CD8-positive, alpha-beta memory T cell (primary cell): ENCODE data around the gene SORBS2. TPM values are rescaled to one million over a fixed set of nuclear protein-coding genes. Genes with fewer than 3 reads are reported as not detected.

Experiments
- CTCF ChIA-PET: fragments of 350-600 bp; sonication (Branson Sonifier 250); formaldehyde crosslinking; loops from one replicate; lab custom pipeline; 2021; ENCODE audit warnings: antibody characterized with exemption; lab: Charles Lee
- POLR2A ChIA-PET: fragments of 350-600 bp; sonication (Branson Sonifier 250); formaldehyde crosslinking; loops from one replicate; lab custom pipeline; 2021; ENCODE audit warnings: antibody characterized with exemption; lab: Charles Lee
- DNase-seq, 5 donors: peaks; one replicate each; pipeline versions ENCODE4 v3.0.0 to v3.0.0-alpha.2; 2020 to 2022; ENCODE audit warnings: mixed read lengths in 1 of 5
- H3K27ac ChIP-seq: one replicate; pipeline ENCODE4 v1.7.0; 2013; ENCODE audit warnings: low read depth, mild to moderate bottlenecking, low read length, moderate library complexity
- H3K27me3 ChIP-seq: 2 replicates; pipeline ENCODE4 v1.7.0; 2013; ENCODE audit warnings: low read length, mild to moderate bottlenecking; ENCODE audit not compliant: insufficient read depth, poor library complexity, severe bottlenecking
- H3K36me3 ChIP-seq: 2 replicates; pipeline ENCODE4 v1.7.0; 2013; ENCODE audit warnings: mild to moderate bottlenecking, low read length, moderate library complexity; ENCODE audit not compliant: insufficient read depth
- H3K4me1 ChIP-seq: 2 replicates; pipeline ENCODE4 v1.7.0; 2013; ENCODE audit warnings: mild to moderate bottlenecking, low read length, moderate library complexity; ENCODE audit not compliant: insufficient read depth
- H3K4me3 ChIP-seq: 2 replicates; pipeline ENCODE4 v1.7.0; 2013; ENCODE audit warnings: mild to moderate bottlenecking, low read length
- H3K9me3 ChIP-seq: 2 replicates; pipeline ENCODE4 v1.7.0; 2013; ENCODE audit warnings: mild to moderate bottlenecking, low read length
- H3K27ac Mint-ChIP-seq, 8 donors: one replicate each; pipeline ENCODE4 v1.8.0; 2020 to 2021; ENCODE audit warnings: mixed read lengths in 8 of 8, mild to moderate bottlenecking in 6 of 8, inconsistent platforms in 3 of 8, moderate library complexity in 3 of 8
- H3K27me3 Mint-ChIP-seq, 2 donors: one replicate each; pipeline ENCODE4 v1.8.0; 2020 to 2021; ENCODE audit warnings: mixed read lengths in 2 of 2, mild to moderate bottlenecking in 1 of 2, moderate library complexity in 1 of 2
- H3K36me3 Mint-ChIP-seq, 3 donors: one replicate each; pipeline ENCODE4 v1.8.0; 2020 to 2021; ENCODE audit warnings: mixed read lengths in 3 of 3, inconsistent platforms in 1 of 3, mild to moderate bottlenecking in 1 of 3
- H3K4me1 Mint-ChIP-seq, 3 donors: one replicate each; pipeline ENCODE4 v1.8.0; 2020 to 2021; ENCODE audit warnings: mixed read lengths in 3 of 3, inconsistent platforms in 1 of 3, mild to moderate bottlenecking in 1 of 3
- H3K4me3 Mint-ChIP-seq, 7 donors: one replicate each; pipeline ENCODE4 v1.8.0; 2020 to 2021; ENCODE audit warnings: mixed read lengths in 7 of 7, mild to moderate bottlenecking in 6 of 7, moderate library complexity in 4 of 7, inconsistent platforms in 2 of 7
- H3K9me3 Mint-ChIP-seq, 5 donors: one replicate each; pipeline ENCODE4 v1.8.0; 2020 to 2022; ENCODE audit warnings: mixed read lengths in 5 of 5, mild to moderate bottlenecking in 3 of 5, moderate library complexity in 2 of 5, inconsistent platforms in 1 of 5
- polyA plus RNA-seq: library from polyadenylated mRNA; unstranded; fragments of 300-500 nt; fragmentation: Illumina TruSeq; gene quantifications from one replicate; pipeline ENCODE4 v1.2.3, GENCODE V29; 2021
- total RNA-seq, 2 experiments: library from RNA; stranded (reverse); gene quantifications; one replicate each; pipeline ENCODE4 v1.2.3, GENCODE V29; 2021

SORBS2 gene
- total and polyA plus RNA-seq, 3 experiments from 2014 or later: not detected

- no peak for DNase-seq
- H3K4me1 ChIP-seq: no peaks in the 10 kb centered on the region
- peaks cover 12% of the 10 kb centered on the region for H3K27me3 ChIP-seq
- ChIA-PET POLR2A (no interaction called here), CTCF (no interaction called here)
- Mint-ChIP-seq H3K27me3 (peaks cover 23 to 35% of the 10 kb centered on the region in 2 donors), H3K36me3 (no peaks in the 10 kb centered on the region), H3K4me1 (peaks cover 6 to 11% (median 7%) of the 10 kb centered on the region in 3 donors), H3K27ac (no peak overlapping the region), H3K4me3 (no peak overlapping the region), H3K9me3 (no peaks in the 10 kb centered on the region)
- no peaks in the 10 kb centered on the region for H3K9me3 ChIP-seq
- no peak overlapping the region for H3K27ac ChIP-seq
- no peaks in the 10 kb centered on the region for H3K36me3 ChIP-seq
- H3K4me3 ChIP-seq: no peak overlapping the region
Observed at GRCh38 chr4:185538806-185539205, 273.2 kb downstream of the SORBS2 start.

GRCh38 chr4:185536411-185536709 is 275.6 kb downstream of the SORBS2 start:
- POLR2A ChIA-PET: no interaction called here
- Histone ChIP-seq H3K27me3 (peaks cover 16% of the 10 kb centered on the region), H3K36me3 (no peaks in the 10 kb centered on the region), H3K9me3 (no peaks in the 10 kb centered on the region), H3K4me1 (no peaks in the 10 kb centered on the region), H3K4me3 (no peak overlapping the region), H3K27ac (no peak overlapping the region)
- Mint-ChIP-seq H3K27me3 (peaks cover 28 to 44% of the 10 kb centered on the region in 2 donors), H3K4me3 (no peak overlapping the region), H3K36me3 (peaks cover 0 to 2% (median 0%) of the 10 kb centered on the region in 3 donors), H3K4me1 (peaks cover 6 to 11% (median 7%) of the 10 kb centered on the region in 3 donors), H3K9me3 (no peaks in the 10 kb centered on the region), H3K27ac (no peak overlapping the region)
- no peak for DNase-seq
- CTCF ChIA-PET: interaction anchor here (0.7 kb wide), 1 partner anchor 527 kb away, joined by 3 read pairs; no protein-coding TSS in a partner anchor

GRCh38 chr4:185535612-185536410 is 276.2 kb downstream of the SORBS2 start:
- Histone ChIP-seq H3K4me3 (no peak overlapping the region), H3K9me3 (no peaks in the 10 kb centered on the region), H3K36me3 (no peaks in the 10 kb centered on the region), H3K27ac (no peak overlapping the region), H3K27me3 (peaks cover 16% of the 10 kb centered on the region), H3K4me1 (no peaks in the 10 kb centered on the region)
- DNase-seq: no peak
- H3K4me3 Mint-ChIP-seq: peak overlapping the region in 4 of 7 donors; percentile 14 to 53 (median 33)
- POLR2A ChIA-PET: no interaction called here
- H3K4me1 Mint-ChIP-seq: peaks cover 6 to 11% (median 7%) of the 10 kb centered on the region in 3 donors
- H3K9me3 Mint-ChIP-seq: no peaks in the 10 kb centered on the region
- H3K27me3 Mint-ChIP-seq: peaks cover 26 to 46% of the 10 kb centered on the region in 2 donors
- H3K27ac Mint-ChIP-seq: no peak overlapping the region
- CTCF ChIA-PET: interaction anchor here (0.7 kb wide), 1 partner anchor 526 kb away, joined by 3 read pairs; no protein-coding TSS in a partner anchor
- peaks cover 0 to 2% (median 0%) of the 10 kb centered on the region in 3 donors for H3K36me3 Mint-ChIP-seq
